Heart left ventricle (tissue), 16 donors: ENCODE data around the gene PKM. TPM values are rescaled to one million over a fixed set of nuclear protein-coding genes. Genes with fewer than 3 reads are reported as not detected.

Source experiments
- ATAC-seq, 4 donors: fragments of 200-7000 bp; cut with Tn5 transposase; one replicate each; pipeline ENCODE4 v1.9.1; 2020 to 2022; ENCODE audit warnings: moderate library complexity in 4 of 4, mild to moderate bottlenecking in 3 of 4, moderate number of reproducible peaks in 1 of 4
- DNase-seq, 5 donors: peaks; one replicate each; pipeline ENCODE4 v3.0.0-alpha.2; 2020
- H3K27ac ChIP-seq, 12 donors: fragments of 200-600 bp; sonication (generic) in 4 of 12; one replicate each; pipeline versions ENCODE4 v1.5.0 to v1.8.0; 2016 to 2022; ENCODE audit warnings: mild to moderate bottlenecking in 2 of 12
- H3K27me3 ChIP-seq, 9 donors: fragments of 200-600 bp; sonication (generic) in 2 of 9; one replicate each; pipeline versions ENCODE4 v1.5.1 to v1.8.0; 2016 to 2022; ENCODE audit warnings: mild to moderate bottlenecking in 3 of 9
- H3K36me3 ChIP-seq, 9 donors: fragments of 200-600 bp; sonication (generic) in 2 of 9; one replicate each; pipeline versions ENCODE4 v1.5.0 to v1.8.0; 2018 to 2022; ENCODE audit warnings: mild to moderate bottlenecking in 2 of 9
- H3K4me1 ChIP-seq, 12 donors: fragments of 200-600 bp; sonication (generic) in 4 of 12; one replicate each; pipeline versions ENCODE4 v1.5.0 to v1.8.0; 2016 to 2022; ENCODE audit warnings: mild to moderate bottlenecking in 3 of 12
- H3K4me3 ChIP-seq, 12 donors: fragments of 200-600 bp; sonication (generic) in 4 of 12; one replicate each; pipeline versions ENCODE4 v1.5.0 to v1.8.0; 2017 to 2022; ENCODE audit warnings: mild to moderate bottlenecking in 9 of 12, moderate library complexity in 4 of 12
- H3K9me3 ChIP-seq, 12 donors: fragments of 200-600 bp; sonication (generic) in 4 of 12; one replicate each; pipeline versions ENCODE4 v1.5.0 to v1.8.0; 2016 to 2022; ENCODE audit warnings: mild to moderate bottlenecking in 1 of 12
- CTCF ChIP-seq, 12 donors: fragments of 200-600 bp; sonication (generic) in 4 of 12; IDR thresholded peaks; one replicate each; pipeline versions ENCODE4 v1.5.0 to v1.8.0; 2018 to 2022; ENCODE audit warnings: antibody characterized with exemption in 12 of 12, mild to moderate bottlenecking in 5 of 12
- POLR2A ChIP-seq, 2 donors: fragments of 450-650 bp; IDR thresholded peaks; one replicate each; pipeline ENCODE4 v1.6.1; 2017; ENCODE audit warnings: antibody characterized with exemption in 2 of 2, mild to moderate bottlenecking in 2 of 2, moderate library complexity in 2 of 2
- WGBS, 4 donors: extraction: QIAGEN DNeasy Blood & Tissue Kit in 2 of 4; methylation state at CpG; one replicate each; pipeline versions ENCODE4 v1.1.5 to v1.1.7; 2013 to 2018; 5-methylcytosine and 5-hydroxymethylcytosine counted together
- intact Hi-C, 10 donors: fragments of 100-400 bp; cut with DNase I; formaldehyde crosslinking; loops; one replicate each; pipeline versions ENCODE4 v1.11.1 to v1.14.2; 2022
- polyA plus RNA-seq, 2 donors: library from polyadenylated mRNA; stranded (reverse); fragments of 200-250 nt; gene quantifications; one replicate each; pipeline ENCODE4 v1.2.3, GENCODE V29; 2013
- total RNA-seq, 9 donors: library from RNA; depleted of rRNA in 2 of 9; stranded (reverse); fragments of >200 nt in 2 of 9; fragmentation: NEBNext Ultra II Directional in 3 of 9; extraction: Animal tissue kit (Norgen Biotek cat#: 25700) in 3 of 9; gene quantifications; one replicate each; pipeline versions ENCODE4 v1.1.0 to v1.2.4, GENCODE V29; 2016 to 2023
- donor health status: ischemic (EF 13 %, LVEDD 7.1; RV severe dilation, severe dysfunction).
- donor health status: healthy with polysubstance abuse.
- donor health status: DM: no; HTN: yes; CAD: no.
- donor health status: DM: no; HTN: no; CAD: no.
- donor health status: ischemic (EF 25% LVEDD 6.9; RV normal size, moderate dysfunction).
- donor health status: ischemic (EF 25% LVEDD 5.7; RV mildly dilated, moderate dysfunction).
- donor health status: healthy.
- donor health status: DM: yes; HTN: yes; CAD: no.
- donor health status: ischemic (EF 35%, LVEDD 5.7; RV mildly dilated, moderate dysfunction).
- donor health status: nonischemic (EF 11% LVEDD 7.7; RV severe dilation, severe dysfunction).
- donor health status: DM: yes; HTN: yes; CAD: no.
- donor health status: PGD.
- donor health status: ischemic (EF 29% LVEDD 5.4; RV normal size, mild dysfunction).
- donor health status: nonischemic (EF 23%, LVEDD 6.1; RV moderate dilation, normal function).

Gene PKM
- total and polyA plus RNA-seq, 11 donors, result 602 to 1,279 (median 921) TPM

GRCh38 chr15:72239652-72240051, 8.7 kb upstream of the PKM start:
- ATAC-seq, result no peak
- Histone ChIP-seq H3K4me3 (no peak overlapping the region), H3K27ac (no peak overlapping the region), H3K27me3 (no peaks in the 10 kb centered on the region), H3K9me3 (no peaks in the 10 kb centered on the region), H3K4me1 (peaks cover 0 to 23% (median 0%) of the 10 kb centered on the region in 12 donors), H3K36me3 (peaks cover 0 to 67% (median 49%) of the 10 kb centered on the region in 9 donors)
- DNase-seq, result no peak
- TF ChIP-seq CTCF (IDR thresholded peaks at IDR 0.05) (no peak), POLR2A (IDR thresholded peaks at IDR 0.05) (no peak)
- intact Hi-C loops, result loop anchor here in 1 of 10 donors (5.0 kb wide), 1 partner anchor 37 kb away; no protein-coding TSS in a partner anchor

DNA sequence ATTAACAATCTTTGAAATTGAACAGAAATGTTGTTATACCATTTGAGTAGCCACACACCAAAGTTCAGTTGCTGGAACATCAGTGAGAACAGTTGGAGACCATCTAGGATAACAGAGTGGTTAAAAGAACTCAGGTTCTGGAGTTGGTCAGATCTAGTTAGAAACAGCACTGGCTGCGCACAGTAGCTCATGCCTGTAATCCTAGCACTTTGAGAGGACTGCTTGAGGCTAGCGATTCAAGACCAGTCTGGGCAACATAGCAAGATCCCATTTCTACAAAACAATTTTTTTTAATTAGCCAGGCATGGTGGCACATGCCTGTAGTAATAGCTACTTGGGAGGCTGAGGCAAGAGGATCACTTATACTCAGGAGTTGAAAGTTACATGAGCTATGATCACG, 7.6 kb upstream of the PKM start:
- no peak for ATAC-seq
- H3K9me3 ChIP-seq, result no peaks in the 10 kb centered on the region
- H3K27ac ChIP-seq, result no peak overlapping the region
- no peak overlapping the region for H3K4me3 ChIP-seq
- 96 to 98% (median 97%) methylated on average over 3 of the region's 3 CpGs for WGBS, 4 donors
- H3K36me3 ChIP-seq, result peaks cover 0 to 56% (median 40%) of the 10 kb centered on the region in 9 donors
- no peak for DNase-seq
- H3K27me3 ChIP-seq, result no peaks in the 10 kb centered on the region
- peaks cover 0 to 23% (median 0%) of the 10 kb centered on the region in 12 donors for H3K4me1 ChIP-seq
- TF ChIP-seq CTCF (IDR thresholded peaks at IDR 0.05) (no peak), POLR2A (IDR thresholded peaks at IDR 0.05) (no peak)
- intact Hi-C loops, result loop anchor here in 1 of 10 donors (5.0 kb wide), 1 partner anchor 36 kb away; no protein-coding TSS in a partner anchor

DNA sequence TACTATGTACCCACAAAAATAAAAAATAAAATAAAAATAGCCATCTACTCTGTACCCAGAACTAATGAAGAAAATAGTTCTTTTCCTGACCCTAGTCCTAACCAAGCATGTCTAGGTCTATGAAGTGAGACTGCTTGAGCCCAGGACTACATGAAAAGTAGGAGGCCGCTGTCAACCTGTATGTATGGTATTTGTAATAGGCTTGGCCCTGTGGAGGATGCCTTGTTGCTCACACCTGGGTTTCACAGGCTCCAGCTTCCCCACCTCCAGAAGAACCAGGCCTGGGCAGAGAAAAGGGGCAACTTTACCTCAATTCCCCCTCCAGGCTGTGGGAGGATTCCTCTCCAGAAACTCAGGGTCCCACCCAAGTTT, 6.8 kb upstream of the PKM start:
- ATAC-seq (no peak), DNase-seq (no peak)
- TF ChIP-seq POLR2A (IDR thresholded peaks at IDR 0.05) (no peak), CTCF (IDR thresholded peaks at IDR 0.05) (no peak)
- H3K36me3 ChIP-seq, result peaks cover 0 to 49% (median 33%) of the 10 kb centered on the region in 9 donors
- peaks cover 0 to 26% (median under 1%) of the 10 kb centered on the region in 12 donors for H3K4me1 ChIP-seq
- H3K27me3 ChIP-seq, result no peaks in the 10 kb centered on the region
- no peaks in the 10 kb centered on the region for H3K9me3 ChIP-seq
- H3K27ac ChIP-seq, result peak overlapping the region in 6 of 12 donors; percentile 12 to 74 (median 21)
- intact Hi-C loops, result loop anchor here in 1 of 10 donors (5.0 kb wide), 1 partner anchor 36 kb away; no protein-coding TSS in a partner anchor
- peak overlapping the region in 1 of 12 donors; percentile 36 for H3K4me3 ChIP-seq
- 88 to 100% (median 97%) methylated on average over 1 of the region's 1 CpG for WGBS, 4 donors

DNA sequence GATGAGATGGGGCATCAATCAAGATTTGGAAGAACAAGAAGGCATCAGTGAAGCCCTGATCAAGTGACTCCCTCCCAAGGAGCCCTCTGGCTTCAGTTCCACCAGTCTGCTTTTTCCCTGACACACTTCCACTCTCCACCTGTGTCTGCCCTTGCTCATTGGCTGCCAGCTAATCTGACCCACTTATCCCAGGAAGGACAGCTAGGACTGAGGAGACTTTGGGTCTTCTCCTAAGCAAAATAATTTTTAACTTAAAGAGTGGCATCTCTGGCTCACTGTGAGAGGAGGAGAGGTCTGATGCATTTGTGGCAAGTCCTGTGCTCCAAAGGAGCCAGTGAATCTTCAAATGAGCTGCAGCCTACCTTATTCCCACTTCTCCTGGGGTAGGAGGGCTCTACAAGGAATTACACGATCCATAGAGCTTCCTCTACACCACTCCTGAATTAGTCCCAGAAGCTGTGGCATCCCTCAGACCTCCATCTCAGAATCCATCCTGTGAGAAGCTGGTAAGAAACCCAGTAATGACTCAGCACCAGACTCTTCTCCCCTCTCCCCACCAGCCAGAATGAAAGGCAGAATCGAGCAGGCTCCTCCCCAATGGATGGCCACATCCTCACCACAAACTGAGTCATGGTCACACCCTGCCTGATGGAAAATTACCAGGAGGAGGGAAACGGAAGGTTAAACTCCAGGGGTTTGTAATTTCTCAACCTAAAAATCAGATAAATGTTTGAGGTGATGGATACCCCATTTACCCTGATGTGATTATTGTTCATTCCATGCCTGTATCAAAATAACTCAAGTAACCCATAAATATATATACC, 6.3 kb upstream of the PKM start:
- ATAC-seq, result peak in 3 of 4 donors; percentile 80 to 93 (median 90)
- H3K4me3 ChIP-seq, result peak overlapping the region in 1 of 12 donors; percentile 36
- peaks cover 0 to 32% (median 6%) of the 10 kb centered on the region in 12 donors for H3K4me1 ChIP-seq
- intact Hi-C loops, result loop anchor here in 1 of 10 donors (5.0 kb wide), 1 partner anchor 35 kb away; no protein-coding TSS in a partner anchor
- TF ChIP-seq CTCF (IDR thresholded peaks at IDR 0.05) (no peak), POLR2A (IDR thresholded peaks at IDR 0.05) (no peak)
- peak in 4 of 5 donors; percentile 44 to 82 (median 72) for DNase-seq
- WGBS, 4 donors, result 56 to 74% (median 64%) methylated on average over 3 of the region's 3 CpGs
- H3K36me3 ChIP-seq, result peaks cover 0 to 43% (median 27%) of the 10 kb centered on the region in 9 donors
- H3K9me3 ChIP-seq, result no peaks in the 10 kb centered on the region
- H3K27ac ChIP-seq, result peak overlapping the region in 7 of 12 donors; percentile 12 to 74 (median 22)
- H3K27me3 ChIP-seq, result no peaks in the 10 kb centered on the region
